Kidney (tissue), 14 donors: Measurements from ENCODE around the gene CCDC32. TPM values are rescaled to one million over a fixed set of nuclear protein-coding genes. Genes with fewer than 3 reads are reported as not detected.

Source experiments
- DNase-seq, 5 donors: peaks; one replicate each; pipeline ENCODE4 v3.0.0-alpha.2; 2013 to 2020
- FAIRE-seq: peaks from 2 replicates; lab custom pipeline; 2012; peaks lifted over from hg19 to GRCh38; lab: Jason Lieb, UNC
- H3K27ac ChIP-seq, 2 donors: one replicate each; pipeline ENCODE4 v1.7.0; 2013; ENCODE audit warnings: low read depth in 2 of 2, low read length in 2 of 2, inconsistent platforms in 1 of 2
- H3K27me3 ChIP-seq: one replicate; pipeline ENCODE4 v1.7.1; 2013; ENCODE audit warnings: low read length, inconsistent platforms; ENCODE audit not compliant: control insufficient read depth, insufficient read depth
- H3K36me3 ChIP-seq, 3 donors: one replicate each; pipeline versions ENCODE4 v1.7.0 to v1.7.1; 2013; ENCODE audit warnings: low read length in 3 of 3, control low read depth in 1 of 3, inconsistent platforms in 1 of 3; ENCODE audit not compliant: insufficient read depth in 3 of 3, control insufficient read depth in 2 of 3
- H3K4me1 ChIP-seq, 3 donors: one replicate each; pipeline versions ENCODE4 v1.7.0 to v1.7.1; 2013; ENCODE audit warnings: low read length in 3 of 3, inconsistent platforms in 1 of 3, low read depth in 1 of 3; ENCODE audit not compliant: control insufficient read depth in 2 of 3, insufficient read depth in 2 of 3
- H3K4me3 ChIP-seq, 3 donors: one replicate each; pipeline versions ENCODE4 v1.7.0 to v1.8.1; 2013; ENCODE audit warnings: low read length in 3 of 3, control low read depth in 1 of 3, inconsistent platforms in 1 of 3
- H3K9ac ChIP-seq, 3 donors: one replicate each; pipeline versions ENCODE4 v1.7.0 to v1.7.1; 2013; ENCODE audit warnings: low read length in 3 of 3, control low read depth in 1 of 3, inconsistent platforms in 1 of 3
- H3K9me3 ChIP-seq, 3 donors: one replicate each; pipeline versions ENCODE4 v1.7.0 to v1.7.1; 2013; ENCODE audit warnings: low read length in 3 of 3, control low read depth in 1 of 3, inconsistent platforms in 1 of 3; ENCODE audit not compliant: control insufficient read depth in 2 of 3, insufficient read depth in 1 of 3
- CTCF ChIP-seq: IDR thresholded peaks from 3 replicates; pipeline ENCODE4 v1.5.1; 2012; ENCODE audit warnings: mild to moderate bottlenecking, moderate library complexity, borderline replicate concordance; ENCODE audit not compliant: insufficient read depth; ENCODE audit errors: extremely low read depth
- intact Hi-C: fragments of 100-400 bp; cut with DNase I; formaldehyde crosslinking; loops from one replicate; pipeline ENCODE4 v1.11.1; 2022
- polyA plus RNA-seq: library from polyadenylated mRNA; stranded (reverse); fragments of 350-450 nt; fragmentation: Illumina TruSeq; extraction: RNeasy Lipid Tissue Mini Kit (QIAGEN cat#74804); gene quantifications from one replicate; pipeline ENCODE4 v1.2.3, GENCODE V29; 2014; ENCODE audit warnings: low read depth, low replicate concordance; ENCODE audit not compliant: insufficient read depth
- total RNA-seq: library from RNA; stranded (reverse); fragmentation: NEBNext Ultra II Directional; extraction: Animal tissue kit (Norgen Biotek cat#: 25700); gene quantifications from one replicate; pipeline ENCODE4 v1.2.1, GENCODE V29; 2021
- donor health status: control.
- donor health status: control.
- donor health status: control.
- donor health status: control.
- donor health status: control.
- donor health status: DM: yes; HTN: yes; CAD: no.
- donor health status: Normal renal cell carcinoma (clear cell type).

CCDC32 gene
- total and polyA plus RNA-seq, 2 donors from 2014 or later, result 34.4 to 35.9 TPM

GRCh38 chr15:40595773-40596172, 30.9 kb upstream of the CCDC32 start:
- H3K9me3 ChIP-seq, result no peaks in the 10 kb centered on the region
- intact Hi-C loops, result no loop called here
- H3K27ac ChIP-seq, result no peak overlapping the region
- DNase-seq (no peak), FAIRE-seq (no peak)
- H3K4me1 ChIP-seq, result no peaks in the 10 kb centered on the region
- no peak overlapping the region for H3K9ac ChIP-seq
- no peak for TF ChIP-seq CTCF
- no peaks in the 10 kb centered on the region for H3K27me3 ChIP-seq
- no peaks in the 10 kb centered on the region for H3K36me3 ChIP-seq
- H3K4me3 ChIP-seq, result peak overlapping the region in 1 of 3 donors; percentile 8

GRCh38 chr15:40595219-40595618, 30.4 kb upstream of the CCDC32 start:
- no peaks in the 10 kb centered on the region for H3K36me3 ChIP-seq
- DNase-seq, result peak in 1 of 5 donors; percentile 16
- no peaks in the 10 kb centered on the region for H3K4me1 ChIP-seq
- no peaks in the 10 kb centered on the region for H3K9me3 ChIP-seq
- H3K4me3 ChIP-seq, result peak overlapping the region in 2 of 3 donors; percentile 77 to 100
- H3K27ac ChIP-seq, result no peak overlapping the region
- intact Hi-C loops, result no loop called here
- no peak for TF ChIP-seq CTCF
- FAIRE-seq, result no peak
- H3K9ac ChIP-seq, result peak overlapping the region in 1 of 3 donors; percentile 70
- H3K27me3 ChIP-seq, result no peaks in the 10 kb centered on the region

DNA sequence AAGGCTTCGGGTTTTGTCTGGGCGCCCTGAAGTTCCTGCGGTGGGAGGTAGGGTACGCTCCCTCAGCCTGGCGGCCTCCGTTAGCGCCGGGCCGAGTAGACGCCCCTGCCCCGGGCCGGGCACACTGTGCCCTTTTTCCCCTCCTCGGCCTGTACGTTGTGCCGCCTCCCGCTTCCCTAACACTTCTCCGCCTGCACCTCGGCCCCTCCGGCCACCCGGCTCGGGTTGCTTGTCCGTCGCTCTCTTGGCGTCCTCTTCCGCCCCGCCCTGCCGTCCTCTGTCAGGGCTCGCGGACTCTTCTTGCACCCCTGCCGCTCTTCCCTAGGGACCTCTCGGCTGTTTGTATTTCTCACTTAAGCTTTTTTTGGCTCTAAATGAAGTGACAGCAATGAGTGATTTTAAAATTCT, 29.6 kb upstream of the CCDC32 start:
- Histone ChIP-seq H3K27ac (no peak overlapping the region), H3K4me3 (peak overlapping the region; percentile 77 to 100 (median 98)), H3K36me3 (no peaks in the 10 kb centered on the region), H3K27me3 (no peaks in the 10 kb centered on the region), H3K9ac (peak overlapping the region in 2 of 3 donors; percentile 70 to 100), H3K9me3 (no peaks in the 10 kb centered on the region), H3K4me1 (no peaks in the 10 kb centered on the region)
- DNase-seq (peak in 3 of 5 donors; percentile 80 to 87 (median 82)), FAIRE-seq (no peak)
- intact Hi-C loops, result no loop called here
- TF ChIP-seq CTCF, result no peak
